Stimulated activated CD8-positive, alpha-beta memory T cell treated with anti-CD3 and anti-CD28 coated beads, Interleukin-12 subunit alpha, Interleukin-12 subunit beta, amount 100 ng/mL, for 1 hour (primary cell): Measurements from ENCODE around the gene AKAP13.

Source experiments
- DNase-seq: peaks from one replicate; pipeline ENCODE4 v3.0.0-alpha.2; 2020; ENCODE audit warnings: low read depth

Gene AKAP13

DNA sequence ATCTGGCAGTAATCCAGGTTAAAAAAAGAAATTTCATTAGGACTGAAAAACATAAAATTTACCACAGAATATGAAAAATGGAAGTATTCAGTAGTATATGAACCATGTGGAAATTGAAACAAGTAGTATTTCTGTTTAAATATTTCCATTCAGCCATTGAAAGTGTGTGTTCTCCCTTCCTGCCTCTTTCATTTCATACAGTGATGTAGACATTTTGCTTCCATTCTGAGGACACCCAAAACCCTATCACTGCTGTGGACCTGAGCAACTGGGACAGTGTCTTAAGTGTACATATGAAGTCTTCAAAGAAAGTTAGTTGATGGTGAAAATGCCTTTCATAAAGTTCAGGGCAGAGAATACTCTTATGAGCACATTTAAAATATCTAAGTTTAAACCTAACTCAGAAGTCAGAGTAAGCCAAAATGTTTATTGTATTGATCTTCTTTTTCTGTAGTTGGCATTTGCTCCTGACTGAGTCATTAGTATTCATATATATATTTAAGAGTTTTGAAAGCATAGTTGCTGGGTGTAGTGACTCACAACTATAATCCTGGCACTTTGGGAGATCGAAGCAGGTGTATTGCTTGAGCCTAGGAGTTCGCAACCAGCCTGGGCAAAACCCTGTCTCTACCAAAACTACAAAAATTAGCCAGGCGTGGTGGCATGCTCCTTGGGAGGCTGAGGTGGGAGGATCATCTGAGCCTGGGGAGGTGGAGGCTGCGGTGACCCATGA lies 215.6 kb downstream of the AKAP13 start:
- no peak for DNase-seq

DNA sequence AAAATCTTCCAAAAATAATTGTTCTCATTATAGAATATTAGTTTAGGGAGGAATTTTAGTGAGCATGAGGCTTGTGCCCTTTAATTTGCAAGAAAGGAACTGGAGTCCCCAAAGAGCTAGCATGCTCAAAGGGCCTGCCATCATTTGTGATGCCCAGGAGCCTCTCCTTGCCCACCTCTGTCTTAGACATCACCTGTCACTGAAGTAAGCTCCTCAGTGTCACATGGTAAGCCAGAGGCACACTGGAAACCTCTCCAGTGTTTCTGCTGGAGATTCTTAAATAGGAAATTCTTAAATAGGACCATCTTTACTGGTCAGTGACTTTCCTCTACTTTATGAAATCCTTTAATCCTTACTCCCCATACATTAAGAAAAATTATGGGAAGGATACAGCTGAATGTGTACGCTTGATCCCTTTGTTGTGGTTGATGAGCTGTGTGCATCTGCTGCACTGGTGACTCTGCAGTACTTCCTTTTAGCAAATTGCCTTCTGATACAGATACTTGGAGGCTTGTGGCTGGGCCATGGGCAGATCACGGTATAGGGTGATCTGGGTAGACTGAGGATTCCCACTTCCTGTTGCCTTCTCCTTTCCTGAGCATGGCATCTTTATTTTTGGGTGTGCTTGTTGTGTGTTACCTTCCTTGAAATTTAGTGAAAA lies 216.9 kb downstream of the AKAP13 start:
- DNase-seq: no peak

GRCh38 chr15:85598219-85598618 lies 217.8 kb downstream of the AKAP13 start:
- no peak for DNase-seq

DNA sequence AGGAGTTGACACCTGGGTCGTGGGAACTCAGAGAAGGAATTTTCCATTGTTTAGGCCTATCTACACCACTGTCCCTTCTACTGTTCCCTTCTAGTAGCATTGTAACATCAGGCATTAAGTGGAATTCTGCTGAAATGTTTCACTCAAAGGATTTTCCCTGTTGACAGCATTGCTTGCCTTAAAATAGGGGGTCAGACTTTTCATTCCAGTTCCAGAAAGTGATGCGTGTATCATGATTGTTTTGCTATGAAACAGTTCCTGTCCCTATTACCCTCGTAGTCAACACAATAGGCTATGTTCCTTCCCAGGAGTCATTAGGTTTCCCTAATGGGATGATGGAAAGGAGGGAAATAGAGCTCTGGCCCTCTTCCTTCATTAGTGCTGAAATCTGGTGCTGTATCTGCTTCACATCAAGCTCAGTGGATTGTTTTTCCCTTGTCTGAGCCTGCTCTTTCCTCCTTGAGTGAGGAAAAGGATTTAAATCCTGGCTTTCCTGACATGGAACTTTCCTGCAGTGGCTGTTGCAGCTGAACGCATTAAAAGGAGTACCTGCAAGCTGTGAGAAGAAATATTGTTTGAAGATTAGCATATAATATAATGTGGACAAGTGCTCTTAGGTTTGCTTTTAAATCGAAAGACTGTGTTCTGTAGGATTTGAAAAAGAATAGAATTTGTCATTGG lies 218.5 kb downstream of the AKAP13 start:
- no peak for DNase-seq

DNA sequence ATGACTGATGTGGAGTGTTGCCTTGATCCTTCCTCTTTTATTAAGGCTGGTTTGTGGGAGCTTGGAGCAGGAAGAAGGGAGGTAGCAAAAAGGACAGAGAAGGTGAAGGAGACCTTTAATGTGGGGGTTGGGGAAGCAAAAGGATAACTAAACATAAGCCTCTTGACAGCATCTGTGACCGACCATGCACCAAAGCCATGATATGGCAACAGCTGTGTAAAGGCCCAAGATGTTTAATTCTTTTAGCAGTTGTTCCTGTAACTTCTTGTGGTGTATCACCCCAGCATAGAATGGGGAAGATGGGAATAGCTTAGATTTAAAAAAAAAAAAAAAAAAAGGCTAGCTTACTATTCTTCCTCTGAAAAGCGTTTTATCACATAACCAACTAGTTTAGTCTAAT lies 219.6 kb downstream of the AKAP13 start:
- DNase-seq: no peak

- DNase-seq: no peak
Measured at GRCh38 chr15:85603160-85603559, 222.8 kb downstream of the AKAP13 start.

- DNase-seq: no peak
Measured at GRCh38 chr15:85603703-85604102, 223.3 kb downstream of the AKAP13 start.

DNA sequence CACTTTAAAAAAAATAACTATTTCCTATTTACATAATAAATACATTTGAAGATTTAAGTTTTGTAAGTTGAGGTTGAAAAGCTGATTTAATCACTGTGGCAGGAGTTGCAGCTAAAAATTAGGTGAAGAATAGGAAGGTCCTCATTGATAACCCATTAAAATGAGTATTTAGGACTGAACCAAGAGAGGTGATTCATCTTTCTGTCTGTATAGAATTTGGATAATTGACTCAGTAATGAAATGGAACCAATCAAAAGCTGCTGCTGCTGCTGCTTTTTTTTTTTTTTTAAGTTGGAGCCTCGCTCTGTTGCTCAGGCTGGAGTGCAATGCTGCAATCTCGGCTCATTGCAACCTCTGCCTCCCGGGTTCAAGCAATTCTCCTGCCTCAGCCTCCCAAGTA lies 223.8 kb downstream of the AKAP13 start:
- no peak for DNase-seq

- DNase-seq: no peak
Measured at GRCh38 chr15:85606738-85607137, 226.3 kb downstream of the AKAP13 start.

GRCh38 chr15:85607141-85607806 lies 226.9 kb downstream of the AKAP13 start:
- DNase-seq: no peak

DNA sequence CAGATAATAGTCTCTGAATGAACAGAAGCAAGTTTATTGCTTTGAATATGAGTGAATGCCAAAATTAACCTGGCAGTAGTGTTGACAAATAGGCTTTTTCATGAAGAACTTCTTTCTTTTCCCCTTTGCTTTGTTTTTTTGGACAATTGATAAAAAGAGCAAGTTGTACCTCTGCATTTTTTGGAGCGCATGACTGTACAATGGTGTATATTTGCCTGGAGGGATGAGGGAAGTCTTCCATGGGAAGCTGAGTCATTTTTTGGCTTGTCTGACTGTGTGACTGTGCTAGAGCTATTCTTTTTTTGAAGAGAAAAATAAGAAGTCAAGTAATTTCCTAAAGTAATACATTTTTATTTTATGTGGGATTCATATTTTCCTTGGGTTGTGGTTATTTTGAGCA lies 227.4 kb downstream of the AKAP13 start:
- DNase-seq: no peak

DNA sequence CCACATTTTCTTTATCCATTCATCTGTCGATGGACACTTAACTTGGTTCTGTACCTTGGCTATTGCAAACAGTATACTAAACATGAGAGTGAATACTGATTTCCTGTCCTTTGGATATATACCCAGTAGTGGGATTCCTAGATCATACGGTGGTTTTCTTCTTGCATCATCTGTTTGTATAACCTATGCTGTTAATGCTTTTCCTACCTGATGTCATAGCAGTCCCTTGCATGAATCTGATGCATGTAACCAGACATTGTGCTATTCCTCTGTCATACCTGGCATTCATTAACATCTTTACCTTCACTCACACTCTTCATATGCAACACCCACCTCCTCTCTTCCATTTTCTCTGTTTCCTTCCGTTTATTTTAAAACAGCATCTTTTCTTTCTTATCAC lies 229.1 kb downstream of the AKAP13 start:
- no peak for DNase-seq

GRCh38 chr15:85611361-85611760 lies 231.0 kb downstream of the AKAP13 start:
- no peak for DNase-seq

- DNase-seq: no peak
Measured at GRCh38 chr15:85614059-85614458, 233.7 kb downstream of the AKAP13 start.

DNA sequence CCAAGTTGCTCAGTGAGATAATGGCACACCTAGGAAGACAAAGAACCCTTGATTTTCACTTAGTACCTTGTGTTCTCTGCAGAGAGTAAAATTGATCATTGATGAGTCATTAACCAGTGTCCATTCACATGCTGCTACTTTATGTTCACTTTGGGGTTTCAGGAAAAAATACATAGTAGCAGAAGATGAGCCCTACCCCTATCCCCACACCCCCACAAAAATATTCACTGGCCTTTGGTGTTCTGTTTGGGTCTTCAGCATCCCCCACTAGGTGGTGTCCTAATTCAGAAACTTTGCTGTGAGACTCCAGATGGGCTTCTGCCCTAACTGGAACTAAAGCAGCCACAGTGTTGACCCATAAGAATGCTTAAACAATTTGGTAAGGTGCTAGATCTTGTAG lies 235.5 kb downstream of the AKAP13 start:
- DNase-seq: no peak

DNA sequence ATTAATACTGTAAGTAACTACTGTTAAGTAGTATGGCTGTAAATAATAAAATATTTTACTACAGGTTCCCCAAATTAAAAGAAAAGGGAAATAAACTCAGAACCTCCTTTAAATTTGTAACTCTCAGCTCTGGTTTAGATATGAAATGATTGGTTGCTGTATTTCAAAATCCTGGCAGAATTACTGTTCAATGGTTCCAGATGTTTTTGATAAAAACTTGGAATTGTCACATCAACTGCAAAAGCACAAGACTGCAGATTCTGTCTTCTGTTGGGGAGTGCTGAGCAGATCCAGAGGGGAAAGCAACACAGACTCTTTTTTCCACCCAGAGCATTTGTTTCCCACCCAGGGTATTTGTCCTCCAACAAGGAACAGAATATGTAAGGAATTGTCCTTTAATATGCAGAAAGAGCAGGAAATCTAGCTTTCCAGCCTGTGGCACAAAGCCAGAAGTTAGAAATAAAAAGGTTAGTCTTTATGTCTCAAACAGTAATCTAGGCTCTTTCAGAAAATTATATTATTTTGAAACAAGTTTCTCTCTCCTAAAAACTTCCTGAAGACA lies 236.2 kb downstream of the AKAP13 start:
- DNase-seq: no peak

DNA sequence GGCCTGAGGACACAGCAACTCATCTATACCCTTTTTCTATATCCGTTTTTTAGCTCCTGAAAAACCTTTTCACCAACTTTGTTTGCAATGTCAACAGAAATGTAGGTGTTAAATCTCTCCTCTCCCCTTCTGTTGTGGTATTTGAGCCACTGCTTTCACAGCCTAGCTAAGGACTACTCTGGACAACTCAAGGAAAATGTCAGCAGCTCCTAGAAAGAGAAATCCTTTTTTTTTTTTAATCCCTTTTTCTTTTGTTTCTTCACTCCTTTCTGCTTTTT lies 237.8 kb downstream of the AKAP13 start:
- no peak for DNase-seq

DNA sequence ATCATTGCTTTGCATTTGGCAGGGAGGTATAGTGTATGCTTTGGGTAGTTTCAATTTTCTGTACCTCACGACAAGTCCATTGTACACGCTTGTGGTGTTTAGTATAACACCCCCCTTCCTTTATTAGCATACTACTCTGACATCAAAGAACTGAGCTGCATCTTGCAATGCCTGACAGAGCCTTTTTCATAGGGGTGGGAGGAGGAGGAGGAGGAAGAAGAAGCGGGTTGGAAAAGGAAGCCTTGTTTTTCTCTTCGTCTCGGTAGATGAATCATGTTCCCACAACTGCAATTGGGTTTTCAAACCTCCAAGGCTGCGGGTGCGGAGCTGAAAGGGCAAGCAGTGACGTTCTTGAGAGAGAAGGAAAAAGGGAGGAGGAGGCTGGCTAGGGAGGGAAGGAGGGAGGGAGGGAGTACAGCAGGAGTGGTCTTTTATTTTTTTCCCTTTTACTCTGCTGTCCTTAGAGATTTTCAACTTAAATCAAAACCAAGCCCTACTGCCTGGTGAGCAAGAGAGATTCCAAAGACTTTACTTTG lies 238.6 kb downstream of the AKAP13 start:
- DNase-seq: peak; percentile 20

GRCh38 chr15:85619992-85620689 lies 239.7 kb downstream of the AKAP13 start:
- no peak for DNase-seq

- no peak for DNase-seq
Measured at GRCh38 chr15:85620690-85621049, 240.3 kb downstream of the AKAP13 start.

GRCh38 chr15:85621094-85621493 lies 240.7 kb downstream of the AKAP13 start:
- DNase-seq: no peak
